Measurements from ENCODE around the gene COBL.

The COBL gene

GRCh38 chr7:51317582-51317910 lies 937 bp upstream of the COBL start:
- TF ChIP-seq CTCF (IDR thresholded peaks at IDR 0.05), result no peak
- Histone ChIP-seq H3K36me3 (no peaks in the 10 kb centered on the region), H3K4me1 (peaks cover 0 to 18% (median 15%) of the 10 kb centered on the region in 4 donors), H3K9me3 (no peaks in the 10 kb centered on the region), H3K4me3 (no peak overlapping the region), H3K27me3 (peaks cover 0 to 34% of the 10 kb centered on the region in 2 donors), H3K27ac (no peak overlapping the region)
- no peak for DNase-seq
- intact Hi-C loops (cut with DNase I; ENCODE audit: low total_unique reads), result no loop called here

- Histone ChIP-seq H3K36me3 (no peaks in the 10 kb centered on the region), H3K4me3 (peak overlapping the region; percentile 43 to 58), H3K4me1 (peaks cover 0 to 18% (median 15%) of the 10 kb centered on the region in 4 donors), H3K27ac (no peak overlapping the region), H3K9me3 (no peaks in the 10 kb centered on the region), H3K27me3 (peaks cover 0 to 34% of the 10 kb centered on the region in 2 donors)
- TF ChIP-seq CTCF (IDR thresholded peaks at IDR 0.05), result no peak
- intact Hi-C loops (cut with DNase I; ENCODE audit: low total_unique reads), result no loop called here
- no peak for DNase-seq
Observed at GRCh38 chr7:51316262-51316665, 345 bp downstream of the COBL start.

DNA sequence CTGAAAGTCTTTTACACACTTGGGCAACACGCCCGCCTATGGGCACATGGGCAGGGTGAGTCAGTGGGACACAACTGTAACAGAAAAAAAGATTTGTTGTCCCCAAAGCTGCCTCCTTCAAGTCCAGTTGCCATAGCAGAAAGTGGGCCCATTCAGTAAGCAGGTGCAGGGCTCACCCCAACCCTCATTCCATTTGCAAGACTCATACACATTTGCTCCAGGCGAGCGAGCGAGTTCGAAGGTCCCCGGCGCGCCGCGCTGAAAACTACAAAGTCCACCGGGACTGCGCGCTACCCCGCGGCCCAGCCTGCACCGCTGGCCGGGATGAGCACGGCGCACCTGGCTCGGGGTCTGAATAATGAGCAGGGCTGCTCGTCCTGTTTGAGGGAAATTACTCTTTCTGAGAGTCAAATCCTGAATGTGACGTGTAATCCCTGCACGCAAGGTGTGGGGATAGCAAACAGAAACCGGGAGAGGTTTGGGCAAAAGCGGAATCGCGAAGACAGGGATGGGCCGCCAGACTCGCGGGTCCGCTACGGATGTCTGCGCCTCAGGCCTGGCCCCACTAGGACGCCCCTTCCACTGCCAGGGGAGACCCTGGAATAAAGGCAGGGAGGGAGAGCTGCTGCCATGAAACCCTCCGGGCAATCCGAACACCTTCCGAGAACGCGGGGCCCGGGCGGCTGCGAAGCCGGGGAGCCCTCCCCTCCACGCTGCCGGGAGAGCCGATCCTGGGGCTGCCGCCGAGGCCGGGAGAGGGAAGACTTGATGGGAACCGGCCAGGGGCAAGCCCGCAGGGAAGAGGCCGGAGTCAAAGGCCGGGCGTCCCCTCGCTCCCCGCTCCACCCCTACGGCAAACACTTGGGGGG lies 982 bp downstream of the COBL start:
- peak overlapping the region; percentile 43 to 58 for H3K4me3 ChIP-seq
- no peaks in the 10 kb centered on the region for H3K36me3 ChIP-seq
- intact Hi-C loops (cut with DNase I; ENCODE audit: low total_unique reads), result no loop called here
- DNase-seq, result no peak
- H3K27me3 ChIP-seq, result peaks cover 0 to 34% of the 10 kb centered on the region in 2 donors
- peaks cover 0 to 18% (median 15%) of the 10 kb centered on the region in 4 donors for H3K4me1 ChIP-seq
- no peak overlapping the region for H3K27ac ChIP-seq
- TF ChIP-seq CTCF (IDR thresholded peaks at IDR 0.05), result no peak
- H3K9me3 ChIP-seq, result no peaks in the 10 kb centered on the region

DNA sequence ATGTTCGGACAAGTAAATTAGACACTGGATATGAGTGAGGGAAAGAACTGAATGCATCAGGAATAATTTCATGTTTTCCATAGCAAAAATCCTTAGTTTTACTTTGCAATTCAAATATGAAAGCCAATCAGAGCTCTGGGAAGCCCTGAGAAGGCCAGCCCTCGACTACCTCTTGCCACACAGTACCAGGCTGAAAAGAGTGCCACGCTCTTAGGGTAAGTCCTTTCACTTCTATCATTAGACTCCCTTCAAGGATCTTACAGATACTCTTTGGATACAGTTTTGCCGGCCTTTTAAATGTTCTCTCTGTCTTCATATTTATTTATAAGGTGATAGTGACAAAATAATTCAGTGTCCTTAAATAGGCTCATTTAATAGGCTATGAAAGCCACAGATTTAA lies 1.9 kb downstream of the COBL start:
- DNase-seq, result no peak
- Histone ChIP-seq H3K9me3 (no peaks in the 10 kb centered on the region), H3K4me1 (peaks cover 0 to 18% (median 16%) of the 10 kb centered on the region in 4 donors), H3K36me3 (no peaks in the 10 kb centered on the region), H3K4me3 (no peak overlapping the region), H3K27me3 (peaks cover 0 to 30% of the 10 kb centered on the region in 2 donors), H3K27ac (no peak overlapping the region)
- intact Hi-C loops (cut with DNase I; ENCODE audit: low total_unique reads), result no loop called here
- no peak for TF ChIP-seq CTCF (IDR thresholded peaks at IDR 0.05)

DNA sequence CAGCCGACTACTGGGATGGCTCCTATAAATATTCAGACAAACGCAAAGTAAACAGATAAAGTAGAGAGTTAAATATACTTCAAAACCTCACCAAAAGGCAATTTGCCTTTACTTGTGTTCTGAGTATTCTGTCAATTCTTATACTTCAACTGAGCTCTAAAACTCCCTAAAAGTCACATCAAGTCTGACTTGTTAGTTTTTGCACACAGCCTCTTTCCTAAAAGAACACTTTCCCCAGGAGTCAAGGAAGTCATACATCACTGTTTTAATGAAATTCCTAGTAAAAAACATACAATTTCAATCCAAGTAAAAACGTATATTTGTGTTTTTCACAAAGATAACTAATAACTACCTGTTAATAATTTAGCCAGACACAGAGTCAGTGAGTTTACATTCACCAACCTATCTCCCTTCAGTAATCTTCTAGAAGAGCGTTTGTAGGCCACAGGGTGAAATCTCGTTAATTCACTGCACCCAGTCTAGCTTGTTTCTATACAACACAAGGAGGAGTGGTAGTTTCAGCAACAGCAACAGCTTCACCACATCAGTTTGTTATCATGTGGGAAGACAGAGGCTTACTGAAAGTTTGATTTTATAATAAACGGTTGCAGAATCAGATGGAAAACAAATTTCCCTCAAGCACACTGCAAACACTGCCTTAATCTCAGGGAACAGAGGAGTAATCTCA lies 2.7 kb downstream of the COBL start:
- peaks cover 0 to 30% of the 10 kb centered on the region in 2 donors for H3K27me3 ChIP-seq
- H3K4me1 ChIP-seq, result peaks cover 0 to 18% (median 16%) of the 10 kb centered on the region in 4 donors
- no peaks in the 10 kb centered on the region for H3K36me3 ChIP-seq
- no peaks in the 10 kb centered on the region for H3K9me3 ChIP-seq
- DNase-seq, result no peak
- TF ChIP-seq CTCF (IDR thresholded peaks at IDR 0.05), result no peak
- H3K4me3 ChIP-seq, result no peak overlapping the region
- intact Hi-C loops (cut with DNase I; ENCODE audit: low total_unique reads), result no loop called here
- no peak overlapping the region for H3K27ac ChIP-seq
